Activated T-cell treated with anti-CD3 and anti-CD28 coated beads, Interleukin-2, amount 50 U/mL, for 24 hours (primary cell): ENCODE measurements around the gene CFAP100.

Source experiments
- DNase-seq: peaks from one replicate; pipeline ENCODE4 v3.0.0-alpha.2; 2020
- H3K27ac Mint-ChIP-seq: 2 replicates; pipeline ENCODE4 v1.8.0; 2020; ENCODE audit warnings: mild to moderate bottlenecking, mixed read lengths
- H3K27me3 Mint-ChIP-seq: 2 replicates; pipeline ENCODE4 v1.8.0; 2020; ENCODE audit warnings: mixed read lengths
- H3K36me3 Mint-ChIP-seq: 2 replicates; pipeline ENCODE4 v1.8.0; 2020; ENCODE audit warnings: low read depth, mixed read lengths
- H3K4me1 Mint-ChIP-seq: 2 replicates; pipeline ENCODE4 v1.8.0; 2020; ENCODE audit warnings: low read depth, mixed read lengths
- H3K4me3 Mint-ChIP-seq: 2 replicates; pipeline ENCODE4 v1.8.0; 2020; ENCODE audit warnings: mild to moderate bottlenecking, moderate library complexity, mixed read lengths
- H3K9me3 Mint-ChIP-seq: 2 replicates; pipeline ENCODE4 v1.8.0; 2020; ENCODE audit warnings: mixed read lengths

The CFAP100 gene

DNA sequence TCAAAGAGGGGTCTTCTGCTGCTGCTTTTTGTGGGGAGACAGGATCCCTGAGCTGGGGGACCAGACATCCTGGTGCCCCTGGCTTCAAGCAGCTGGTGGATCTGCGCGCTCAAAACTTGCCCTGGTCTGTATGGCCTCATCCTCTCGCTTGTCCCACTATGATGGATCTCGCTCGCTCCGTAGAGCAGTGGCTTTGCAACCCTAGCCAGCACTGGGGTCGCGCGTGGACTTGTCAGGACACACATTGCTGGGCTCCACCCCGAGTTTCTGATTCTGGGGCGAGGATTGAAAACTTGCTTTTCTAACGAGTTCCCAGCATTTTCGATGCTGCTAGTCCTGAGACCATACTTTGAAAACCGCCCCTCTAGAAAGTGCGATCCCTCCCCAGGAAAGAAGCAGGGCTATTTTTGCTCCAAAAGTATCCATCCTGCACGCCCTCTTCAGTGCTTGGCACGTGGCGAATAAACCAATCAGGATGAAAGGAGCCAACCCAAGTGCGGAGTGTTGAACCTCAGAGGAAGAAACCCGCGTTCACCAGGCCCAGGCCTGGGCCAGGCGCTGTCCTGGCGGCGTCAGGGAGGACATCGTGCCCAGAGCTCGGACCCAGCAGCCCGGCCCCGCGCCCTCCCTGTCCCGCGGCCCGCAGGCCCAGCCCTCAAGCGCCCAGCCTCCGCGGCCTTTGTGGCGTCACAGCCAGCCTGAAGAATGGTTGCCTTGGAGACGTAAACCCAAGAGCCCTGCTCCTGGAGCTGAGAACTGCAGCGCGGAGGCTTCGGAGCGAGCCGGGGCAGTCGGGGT lies at the start of gene CFAP100:
CFAP100 (plus strand) TSS at position 731 of the 798 bp plus-strand sequence. CDS start 1,092 bp downstream, outside the sequence.
- no peaks in the 10 kb centered on the region for H3K36me3 Mint-ChIP-seq
- peaks cover 3% of the 10 kb centered on the region for H3K4me1 Mint-ChIP-seq
- no peak for DNase-seq
- no peaks in the 10 kb centered on the region for H3K9me3 Mint-ChIP-seq
- peaks cover 61% of the 10 kb centered on the region for H3K27me3 Mint-ChIP-seq
- no peak within 1 kb of the TSS for H3K4me3 Mint-ChIP-seq
- H3K27ac Mint-ChIP-seq, result no peak within 1 kb of the TSS

DNA sequence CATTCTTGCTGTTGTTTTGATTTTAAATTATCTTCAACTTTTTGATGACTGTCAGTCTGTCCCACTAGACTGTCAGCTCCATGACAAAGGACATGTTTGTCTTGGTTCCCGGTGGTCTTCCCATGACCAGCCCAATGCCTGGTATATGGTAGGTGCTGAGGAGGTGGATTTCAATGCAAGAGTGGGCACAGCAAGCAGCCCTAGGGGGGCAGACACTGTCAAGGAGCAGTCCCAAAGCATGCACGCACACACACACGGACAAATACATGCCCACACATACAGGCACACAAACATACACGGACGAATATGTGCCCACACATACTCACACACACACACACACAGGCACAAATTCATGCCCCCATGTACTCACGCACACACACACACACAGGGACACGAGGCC lies 49.5 kb upstream of the CFAP100 start:
- Mint-ChIP-seq H3K27me3 (peaks cover 4% of the 10 kb centered on the region), H3K27ac (no peak overlapping the region), H3K4me3 (no peak overlapping the region), H3K36me3 (no peaks in the 10 kb centered on the region), H3K9me3 (no peaks in the 10 kb centered on the region), H3K4me1 (no peaks in the 10 kb centered on the region)
- DNase-seq, result no peak

DNA sequence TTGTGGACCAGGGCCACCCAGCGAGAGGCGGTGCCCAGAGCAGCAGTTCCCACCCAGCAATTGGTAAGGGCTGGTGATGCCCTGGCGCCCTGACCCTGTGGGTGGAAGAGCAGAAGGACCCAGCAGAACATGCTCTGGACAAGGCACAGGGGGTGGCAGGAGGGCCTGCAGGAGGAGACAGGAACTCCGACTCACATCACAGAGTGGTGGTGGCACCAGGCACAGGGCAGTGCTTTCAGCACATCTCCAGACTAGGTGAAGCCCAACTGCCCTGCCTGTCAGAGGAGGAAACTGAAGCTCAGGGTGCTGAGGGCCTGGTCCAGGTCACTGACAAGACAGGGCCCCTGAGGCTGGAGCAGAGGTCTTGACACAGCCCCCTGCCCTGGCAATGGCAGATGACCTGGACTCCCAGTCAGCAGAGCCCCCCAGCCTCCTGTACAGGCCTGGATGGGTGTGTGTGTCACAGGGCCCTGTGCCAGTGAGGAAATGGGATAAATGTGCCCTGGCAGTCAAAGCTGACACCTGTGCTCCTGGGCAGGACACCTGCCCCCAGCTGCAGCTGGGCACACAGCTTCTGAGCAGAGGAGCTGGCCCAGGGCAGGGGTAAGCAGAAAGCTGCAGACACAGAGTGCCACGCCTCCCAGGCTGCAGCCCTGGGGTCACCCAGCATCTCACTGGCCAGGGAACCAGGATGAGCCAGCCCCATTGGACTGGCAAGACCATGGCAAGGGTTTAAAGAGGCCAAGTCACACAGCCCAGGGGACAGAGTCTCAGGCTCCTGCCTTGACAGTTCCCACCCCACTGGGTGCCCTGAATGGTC lies 48.9 kb upstream of the CFAP100 start:
- Mint-ChIP-seq H3K27me3 (peaks cover 4% of the 10 kb centered on the region), H3K9me3 (no peaks in the 10 kb centered on the region), H3K4me1 (no peaks in the 10 kb centered on the region), H3K36me3 (no peaks in the 10 kb centered on the region), H3K27ac (no peak overlapping the region), H3K4me3 (no peak overlapping the region)
- DNase-seq, result peak; percentile 18

DNA sequence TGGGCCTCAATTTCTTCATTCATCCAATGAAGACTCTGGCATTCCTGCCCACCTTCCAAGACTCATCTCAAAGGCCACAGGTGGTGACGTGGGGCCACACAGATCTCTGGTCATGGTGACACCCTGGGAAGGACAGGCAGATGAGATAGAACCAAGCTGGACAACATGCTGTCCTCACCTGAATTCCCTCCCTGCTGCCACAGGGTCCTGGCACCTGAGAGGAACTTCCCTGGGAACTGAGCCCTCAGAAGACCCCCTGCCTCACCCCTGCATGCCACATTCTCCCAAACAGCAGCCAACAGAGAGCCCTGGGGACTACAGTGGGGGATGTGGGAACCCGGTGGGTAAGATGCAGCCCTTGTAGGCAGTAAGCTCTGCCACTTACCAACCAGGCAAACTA lies 48.2 kb upstream of the CFAP100 start:
- Mint-ChIP-seq H3K4me3 (no peak overlapping the region), H3K27ac (no peak overlapping the region), H3K27me3 (no peaks in the 10 kb centered on the region), H3K9me3 (no peaks in the 10 kb centered on the region), H3K4me1 (no peaks in the 10 kb centered on the region), H3K36me3 (no peaks in the 10 kb centered on the region)
- peak; percentile 17 for DNase-seq

DNA sequence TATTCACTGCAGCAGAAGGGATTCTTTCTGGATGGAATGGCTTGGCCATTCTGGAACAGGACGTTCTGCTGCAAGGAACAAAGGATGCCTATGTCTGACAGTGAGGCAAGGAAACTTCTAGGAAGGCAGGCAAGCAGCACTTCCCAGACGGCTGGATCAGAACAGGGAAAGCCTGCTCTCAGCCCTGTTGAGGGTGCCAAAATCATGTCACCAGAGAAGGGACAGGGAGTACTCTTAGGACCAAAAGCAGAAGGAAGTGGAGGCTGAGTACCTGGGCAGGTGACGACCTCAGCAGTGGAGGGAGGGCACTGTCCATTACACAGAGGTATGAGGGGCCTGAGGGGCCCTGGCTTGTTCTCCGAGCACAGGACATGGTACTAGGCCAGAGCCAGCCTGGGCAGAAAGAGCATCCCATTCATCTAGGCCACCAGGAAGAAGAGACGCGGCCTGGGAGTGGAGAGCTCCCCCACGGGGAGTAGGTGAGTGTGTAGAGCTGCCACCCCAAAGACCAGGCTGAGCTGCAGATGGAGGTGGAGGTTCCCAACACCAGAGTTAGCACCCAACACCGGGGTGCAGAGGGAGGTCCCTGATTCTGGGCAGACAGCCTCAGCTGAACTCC lies 47.1 kb upstream of the CFAP100 start:
- Mint-ChIP-seq H3K9me3 (no peaks in the 10 kb centered on the region), H3K27me3 (no peaks in the 10 kb centered on the region), H3K4me3 (no peak overlapping the region), H3K36me3 (no peaks in the 10 kb centered on the region), H3K27ac (no peak overlapping the region), H3K4me1 (no peaks in the 10 kb centered on the region)
- DNase-seq, result peak; percentile 9

DNA sequence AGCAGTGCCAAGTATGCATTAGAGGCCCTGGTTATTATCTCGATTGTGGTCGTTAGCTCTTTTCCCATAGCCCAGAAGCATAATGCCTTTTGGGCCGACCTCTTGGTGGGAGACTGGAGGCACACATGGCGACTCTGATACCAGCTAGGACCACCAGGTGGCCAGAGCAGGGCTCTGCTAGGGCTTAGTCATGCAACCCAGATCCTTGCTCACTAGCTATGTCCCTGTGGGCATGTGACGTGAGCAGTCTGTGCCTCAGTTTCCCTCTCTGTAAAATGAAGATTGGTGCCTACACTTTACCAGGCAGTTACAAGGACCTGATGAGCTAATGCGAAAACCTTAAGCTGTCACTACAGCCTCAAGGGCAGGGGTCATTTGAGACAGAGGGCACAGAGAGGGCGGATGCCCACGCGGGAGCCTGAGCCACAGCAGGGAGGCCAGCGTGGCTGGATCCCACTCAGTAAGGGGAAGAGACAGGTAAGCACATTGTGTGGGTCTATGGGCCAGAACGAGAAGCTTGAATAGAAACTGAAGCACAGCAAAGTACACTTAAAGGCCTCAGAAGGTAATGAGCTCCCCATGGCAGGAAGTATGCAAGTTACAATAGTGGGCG lies 46.3 kb upstream of the CFAP100 start:
- Mint-ChIP-seq H3K36me3 (no peaks in the 10 kb centered on the region), H3K27me3 (no peaks in the 10 kb centered on the region), H3K4me3 (no peak overlapping the region), H3K4me1 (no peaks in the 10 kb centered on the region), H3K27ac (no peak overlapping the region), H3K9me3 (no peaks in the 10 kb centered on the region)
- DNase-seq, result peak; percentile 13

DNA sequence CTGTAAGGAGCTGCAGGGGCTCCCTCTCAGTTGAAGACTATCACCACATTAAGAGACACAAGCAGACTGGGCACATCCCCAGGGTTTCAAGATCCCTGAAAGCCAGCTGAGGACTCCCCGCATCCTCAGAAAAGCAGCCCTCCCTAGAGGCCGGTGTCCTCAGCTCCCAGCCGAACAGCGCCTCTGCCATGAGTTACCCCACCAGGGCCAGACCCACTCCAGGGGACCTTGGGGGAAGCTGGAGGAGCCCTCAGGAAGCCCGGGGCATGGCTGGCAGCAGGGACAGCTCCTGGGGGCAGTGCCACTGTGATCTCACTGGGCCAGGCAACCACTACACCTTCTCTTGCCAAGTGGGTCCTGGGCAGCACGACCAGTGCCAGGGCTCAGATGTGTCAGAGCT lies 45.6 kb upstream of the CFAP100 start:
- no peaks in the 10 kb centered on the region for H3K27me3 Mint-ChIP-seq
- no peak overlapping the region for H3K27ac Mint-ChIP-seq
- DNase-seq, result peak; percentile 14
- no peaks in the 10 kb centered on the region for H3K36me3 Mint-ChIP-seq
- H3K4me1 Mint-ChIP-seq, result no peaks in the 10 kb centered on the region
- no peaks in the 10 kb centered on the region for H3K9me3 Mint-ChIP-seq
- no peak overlapping the region for H3K4me3 Mint-ChIP-seq

DNA sequence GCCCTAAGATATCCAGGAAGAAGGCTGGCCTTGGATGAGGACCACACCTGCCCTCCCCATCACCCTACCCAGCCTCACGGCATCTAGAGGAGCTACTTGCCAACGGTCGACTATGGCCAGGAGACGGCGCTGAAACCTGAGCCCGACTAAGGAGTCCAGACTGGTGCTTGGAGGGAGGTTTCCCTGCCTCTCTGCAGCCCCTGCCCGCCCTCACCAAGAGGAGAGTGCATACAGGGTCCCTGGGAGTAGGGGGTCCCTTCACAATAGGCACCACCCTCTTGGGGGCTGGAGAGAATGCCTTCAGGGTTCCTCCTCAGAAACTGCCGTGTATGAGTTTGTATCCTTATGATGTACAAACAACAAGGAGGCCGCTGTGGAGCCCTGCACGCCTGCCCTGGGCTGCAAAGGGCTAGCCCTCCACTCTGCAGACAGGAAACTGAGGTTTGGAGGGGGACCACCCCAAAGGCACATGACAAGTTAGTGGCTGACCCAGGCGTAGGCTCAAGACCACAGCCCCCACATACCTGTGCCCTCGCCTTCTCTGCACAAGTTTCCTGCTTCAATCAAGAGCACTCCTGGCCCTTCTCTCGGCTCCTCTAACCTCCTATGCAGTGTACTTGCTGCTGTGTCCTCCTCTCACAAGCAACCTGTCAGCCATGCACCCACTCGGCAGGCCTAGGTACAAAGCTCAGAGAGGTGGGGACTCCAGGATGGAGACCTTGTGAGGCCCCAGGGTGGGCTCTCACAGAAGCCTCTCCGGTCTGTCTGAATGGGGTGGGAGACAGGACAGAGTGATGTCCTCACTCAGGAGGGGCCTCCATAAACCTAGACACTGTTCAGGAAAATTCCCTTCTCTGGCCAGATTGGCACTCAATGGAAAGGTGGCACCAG lies 44.9 kb upstream of the CFAP100 start:
- Mint-ChIP-seq H3K27me3 (no peaks in the 10 kb centered on the region), H3K27ac (no peak overlapping the region), H3K36me3 (no peaks in the 10 kb centered on the region), H3K4me1 (no peaks in the 10 kb centered on the region), H3K4me3 (no peak overlapping the region), H3K9me3 (no peaks in the 10 kb centered on the region)
- no peak for DNase-seq

DNA sequence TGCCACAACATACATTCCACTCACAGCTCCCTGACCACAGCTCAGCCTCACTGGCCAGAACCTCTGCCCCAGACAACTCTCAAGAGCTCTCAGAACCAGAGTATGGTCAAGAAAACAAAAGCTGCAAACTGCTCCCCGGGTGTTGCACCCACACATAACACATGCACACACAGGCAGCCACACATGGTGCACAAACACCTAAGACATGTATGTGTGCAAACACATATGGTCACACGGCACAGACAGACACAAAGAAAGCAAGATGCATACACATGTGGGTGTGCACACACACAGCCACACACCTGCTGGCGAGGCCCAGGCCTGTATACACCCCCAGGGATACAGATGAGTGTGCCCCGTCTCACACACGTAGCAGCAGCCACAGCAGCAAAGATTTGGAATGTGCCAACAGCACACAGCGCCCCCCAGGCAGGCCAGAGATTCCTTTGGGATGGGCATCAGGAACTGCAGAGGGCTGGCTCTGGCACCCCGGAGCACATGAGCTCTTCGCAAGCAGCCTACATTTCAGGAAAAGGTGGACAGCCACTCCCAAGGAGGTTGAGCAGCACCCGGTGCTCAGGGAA lies 44.1 kb upstream of the CFAP100 start:
- DNase-seq, result no peak
- Mint-ChIP-seq H3K27ac (no peak overlapping the region), H3K27me3 (peaks cover 5% of the 10 kb centered on the region), H3K36me3 (no peaks in the 10 kb centered on the region), H3K4me1 (peaks cover 2% of the 10 kb centered on the region), H3K9me3 (no peaks in the 10 kb centered on the region), H3K4me3 (no peak overlapping the region)

DNA sequence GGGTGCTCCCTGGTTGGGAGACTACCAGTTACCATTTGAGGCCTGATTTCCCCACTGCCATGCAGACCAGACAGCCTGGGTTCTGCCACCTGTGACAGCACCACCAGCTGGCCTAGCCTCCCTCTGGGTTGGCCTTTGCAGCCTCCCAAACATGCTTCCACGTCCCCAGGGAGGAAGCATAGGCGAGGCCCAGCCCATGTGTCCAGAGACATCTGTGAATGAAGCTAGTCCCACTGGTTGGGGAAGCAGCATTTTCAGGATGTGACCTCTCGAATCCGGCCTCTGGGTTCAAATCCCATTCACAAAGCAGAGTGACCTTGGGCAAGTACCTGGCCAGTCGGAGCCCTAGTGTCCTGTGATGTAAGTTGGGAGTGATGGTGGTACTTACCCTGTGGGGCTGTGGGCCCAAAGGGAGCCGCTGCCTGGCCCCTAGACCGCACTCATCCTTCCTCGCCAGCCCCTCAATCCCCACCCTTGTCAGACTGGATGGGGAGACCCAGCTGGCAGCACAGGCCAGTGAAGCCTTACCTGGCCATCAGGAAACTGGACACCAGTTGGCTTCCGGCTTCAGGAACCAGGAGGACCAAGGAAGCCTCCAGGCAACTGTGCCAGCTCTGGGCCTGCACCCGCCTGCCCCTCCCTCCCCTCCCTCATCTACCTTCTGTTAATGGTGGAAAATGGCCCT lies 43.5 kb upstream of the CFAP100 start:
- H3K27me3 Mint-ChIP-seq, result peaks cover 9% of the 10 kb centered on the region
- H3K9me3 Mint-ChIP-seq, result no peaks in the 10 kb centered on the region
- H3K4me1 Mint-ChIP-seq, result peaks cover 4% of the 10 kb centered on the region
- H3K4me3 Mint-ChIP-seq, result no peak overlapping the region
- H3K36me3 Mint-ChIP-seq, result no peaks in the 10 kb centered on the region
- DNase-seq, result no peak
- H3K27ac Mint-ChIP-seq, result no peak overlapping the region

DNA sequence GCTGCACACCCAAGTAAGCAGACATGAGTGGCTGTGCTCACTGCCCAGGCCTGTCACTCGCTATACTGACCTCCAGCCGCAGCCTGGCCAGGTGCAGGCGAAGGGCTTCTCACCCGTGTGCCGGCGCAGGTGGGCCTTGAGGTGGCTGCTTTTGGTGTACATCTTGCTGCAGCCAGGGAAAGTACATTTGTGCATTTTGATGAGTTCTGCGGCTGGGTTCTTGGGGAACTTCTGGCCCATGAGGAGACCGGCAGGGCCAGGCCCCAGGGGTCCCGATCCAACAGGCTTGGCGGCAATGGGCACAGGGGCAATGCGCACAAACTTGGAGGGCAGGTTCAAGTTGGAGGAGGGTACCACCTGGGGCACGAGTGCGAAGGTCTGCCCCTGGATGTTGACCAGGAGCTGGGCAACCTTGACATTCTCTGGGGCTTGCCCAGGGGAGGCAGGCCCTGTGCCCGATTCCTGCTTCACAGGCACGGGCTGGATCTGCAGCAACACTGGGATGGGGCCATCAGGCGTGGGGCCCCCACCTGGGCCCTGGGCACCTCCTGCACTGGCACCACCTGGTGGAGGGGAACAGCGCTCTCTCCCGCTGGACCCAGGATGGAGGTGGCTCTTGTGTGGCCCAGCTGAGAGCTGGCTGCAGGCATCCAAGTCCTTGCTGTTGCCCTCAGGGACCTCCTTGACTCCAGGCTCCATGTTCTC lies 42.8 kb upstream of the CFAP100 start:
- Mint-ChIP-seq H3K4me3 (no peak overlapping the region), H3K4me1 (peaks cover 7% of the 10 kb centered on the region), H3K27ac (no peak overlapping the region), H3K36me3 (no peaks in the 10 kb centered on the region), H3K27me3 (peaks cover 13% of the 10 kb centered on the region), H3K9me3 (no peaks in the 10 kb centered on the region)
- DNase-seq, result no peak

DNA sequence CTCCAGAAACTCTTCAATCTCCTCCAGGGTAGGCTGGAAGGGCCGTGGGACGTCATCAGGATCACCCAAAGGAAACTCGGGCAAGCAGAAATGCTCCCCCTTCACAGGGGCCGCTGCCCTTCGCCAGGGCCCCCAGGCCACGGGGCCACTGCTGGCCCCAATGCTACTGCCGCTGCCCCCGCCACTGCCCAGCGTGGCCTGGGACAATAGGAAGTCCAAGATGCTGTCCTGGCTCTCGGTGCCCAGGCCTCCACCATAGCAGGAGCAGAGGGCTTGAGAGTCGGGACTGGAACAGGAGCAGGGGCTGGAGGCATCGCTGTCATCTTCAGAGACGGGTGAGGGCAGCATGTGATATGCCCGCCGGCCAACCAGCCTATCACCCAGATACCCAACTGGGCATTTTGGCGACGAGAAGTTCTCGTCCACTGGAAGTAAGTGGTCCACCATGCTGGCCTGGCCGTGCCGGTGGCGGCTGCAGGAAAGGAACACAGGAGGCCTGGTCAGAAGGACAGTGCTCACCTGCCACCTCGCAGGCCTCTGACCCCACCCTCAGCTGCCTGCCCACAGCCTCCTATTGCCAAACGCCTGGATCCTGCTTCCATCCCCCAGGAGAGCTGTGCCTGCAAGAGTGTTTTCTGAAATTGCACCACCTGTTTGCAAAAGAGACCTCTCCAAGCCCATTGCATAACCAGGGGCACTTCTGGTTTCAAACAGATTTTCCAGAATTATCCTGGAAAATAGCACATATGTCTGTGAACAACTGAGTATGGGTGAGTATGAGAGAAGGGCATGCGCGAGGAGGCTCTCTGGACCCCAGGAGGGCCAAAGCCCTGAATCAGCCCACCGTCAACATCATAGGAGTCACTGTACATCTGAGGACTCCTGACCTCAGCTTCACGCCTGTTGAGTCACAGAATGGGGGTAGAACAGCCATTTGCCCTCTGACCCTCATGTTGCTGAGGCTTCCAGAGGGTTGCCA lies 41.9 kb upstream of the CFAP100 start:
- H3K36me3 Mint-ChIP-seq, result no peaks in the 10 kb centered on the region
- no peak overlapping the region for H3K27ac Mint-ChIP-seq
- peaks cover 17% of the 10 kb centered on the region for H3K27me3 Mint-ChIP-seq
- no peak overlapping the region for H3K4me3 Mint-ChIP-seq
- no peak for DNase-seq
- peaks cover 10% of the 10 kb centered on the region for H3K4me1 Mint-ChIP-seq
- H3K9me3 Mint-ChIP-seq, result no peaks in the 10 kb centered on the region
